A673 (cell line): ENCODE measurements around the gene CYB5RL. TPM values are rescaled to one million over a fixed set of nuclear protein-coding genes. Genes with fewer than 3 reads are reported as not detected.

Experiments
- BruUV-seq: library from RNA; stranded (reverse); fragments of 400-500 nt; replicated peaks from 2 replicates; lab custom pipeline; 2021; lab: Mats Ljungman, UMichigan
- CTCF ChIA-PET: fragments of 300-600 bp; sonication (Branson Sonifier 250); formaldehyde crosslinking; loops from one replicate; lab custom pipeline; 2022; ENCODE audit warnings: antibody characterized with exemption; lab: Charles Lee
- POLR2A ChIA-PET: fragments of 300-600 bp; sonication (Branson Sonifier 250); formaldehyde crosslinking; loops from one replicate; lab custom pipeline; 2022; ENCODE audit warnings: antibody characterized with exemption; ENCODE audit not compliant: low non-redundant PET; lab: Charles Lee
- DNase-seq: peaks from one replicate; pipeline ENCODE4 v3.0.0-alpha.2; 2015; ENCODE audit warnings: low spot score
- H3K27ac ChIP-seq: fragments of 200-600 bp; sonication (generic); 2 replicates; pipeline ENCODE4 v1.5.1; 2016; ENCODE audit warnings: mixed run types, low read depth, mild to moderate bottlenecking, mixed read lengths, antibody characterized with exemption, low read length; ENCODE audit not compliant: poor library complexity, severe bottlenecking
- H3K27me3 ChIP-seq: fragments of 200-600 bp; sonication (generic); replicated peaks from 2 replicates; pipeline ENCODE4 v1.6.1; 2017; ENCODE audit warnings: mixed run types, low read depth, mild to moderate bottlenecking, mixed read lengths, antibody characterized with exemption, low read length; ENCODE audit not compliant: insufficient read depth, poor library complexity
- H3K36me3 ChIP-seq: fragments of 200-600 bp; sonication (generic); 2 replicates; pipeline ENCODE4 v1.6.1; 2016; ENCODE audit warnings: mixed run types, mild to moderate bottlenecking, mixed read lengths, antibody characterized with exemption, low read length; ENCODE audit not compliant: insufficient read depth, poor library complexity, severe bottlenecking
- H3K4me1 ChIP-seq: fragments of 200-600 bp; sonication (generic); 2 replicates; pipeline ENCODE4 v1.6.1; 2017; ENCODE audit warnings: mixed run types, mild to moderate bottlenecking, mixed read lengths, antibody characterized with exemption, low read length; ENCODE audit not compliant: insufficient read depth, poor library complexity, severe bottlenecking
- H3K4me3 ChIP-seq: fragments of 200-600 bp; sonication (generic); 2 replicates; pipeline ENCODE4 v1.5.1; 2016; ENCODE audit warnings: low read depth, mixed run types, mild to moderate bottlenecking, mixed read lengths, low read length; ENCODE audit not compliant: poor library complexity, severe bottlenecking
- H3K9me3 ChIP-seq: fragments of 200-600 bp; sonication (generic); 2 replicates; pipeline ENCODE4 v1.6.1; 2016; ENCODE audit warnings: mixed run types, low read depth, mild to moderate bottlenecking, mixed read lengths, antibody characterized with exemption, low read length; ENCODE audit not compliant: poor library complexity, severe bottlenecking
- EZH2 ChIP-seq: fragments of 200-600 bp; sonication (generic); IDR thresholded peaks from 2 replicates; pipeline ENCODE4 v1.6.1; 2017; ENCODE audit warnings: borderline replicate concordance, low read depth, mild to moderate bottlenecking, mixed read lengths, antibody characterized with exemption, low read length; ENCODE audit not compliant: poor library complexity, severe bottlenecking
- intact Hi-C: fragments of 100-400 bp; cut with micrococcal nuclease; formaldehyde crosslinking; loops from one replicate; pipeline ENCODE4 v1.10.0; 2022; ENCODE audit not compliant: unreplicated experiment
- total RNA-seq: library from RNA; stranded (reverse); gene quantifications from 2 replicates; pipeline ENCODE4 v1.2.3, GENCODE V29; 2021
- TF ChIP-seq, protein P1 (sequence below): fragments of 300-800, 200-600 bp; sonication (generic); conservative IDR thresholded peaks from 2 replicates; pipeline ENCODE4 v1.5.1; 2017; ENCODE audit warnings: low read depth, mild to moderate bottlenecking, antibody characterized with exemption, low read length, moderate library complexity, mixed read lengths

The CYB5RL gene
- total RNA-seq, 1 experiment from 2014 or later: 8.4 TPM

DNA sequence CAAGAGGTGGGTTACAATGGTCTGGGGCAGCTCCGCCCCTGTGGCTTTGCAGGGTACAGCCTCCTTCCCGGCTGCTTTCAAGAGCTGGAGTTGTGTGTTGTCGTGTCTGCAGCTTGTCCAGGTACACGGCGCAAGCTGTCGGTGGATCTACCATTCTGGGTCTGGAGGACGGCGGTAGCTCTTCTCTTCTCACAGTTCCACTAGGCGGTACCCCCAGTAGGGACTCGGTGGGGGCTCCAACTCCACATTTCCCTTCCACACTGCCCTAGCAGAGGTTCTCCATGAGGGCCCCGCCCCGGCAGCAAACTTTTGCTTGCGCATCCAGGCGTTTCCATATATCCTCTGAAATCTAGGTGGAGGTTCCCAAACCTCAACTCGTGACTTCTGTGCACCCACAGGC is 34.7 kb downstream of the CYB5RL start:
- CTCF ChIA-PET: interaction anchor here (0.6 to 0.7 kb wide), 2 partner anchors 44 to 308 kb away, joined by 3 to 5 read pairs; no protein-coding TSS in a partner anchor
- POLR2A ChIA-PET: no interaction called here
- no peak for DNase-seq

DNA sequence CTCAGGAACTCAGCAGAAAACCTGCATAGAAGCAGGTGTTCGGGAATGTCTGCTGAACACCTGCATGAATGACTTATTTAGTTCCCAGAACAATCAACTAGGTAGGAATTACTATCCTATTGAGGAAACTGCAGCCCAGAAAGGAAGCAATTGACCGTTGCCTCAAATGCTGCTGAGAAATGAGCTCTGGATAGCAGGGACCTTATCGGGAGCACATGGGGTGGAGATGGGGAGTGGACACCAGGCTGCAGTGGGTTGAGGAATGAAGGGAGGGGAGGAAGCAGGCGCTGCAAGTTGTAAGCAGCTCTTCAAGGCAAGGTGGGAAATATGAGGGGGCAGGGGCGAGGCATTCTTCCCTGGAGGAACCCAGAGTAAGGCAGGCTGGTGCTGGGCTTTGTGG is 36.3 kb downstream of the CYB5RL start:
- DNase-seq: no peak
- H3K27me3 ChIP-seq: no peaks in the 10 kb centered on the region
- ChIA-PET CTCF (no interaction called here), POLR2A (no interaction called here)
- no peak overlapping the region for H3K4me3 ChIP-seq
- TF ChIP-seq, protein P1, sequence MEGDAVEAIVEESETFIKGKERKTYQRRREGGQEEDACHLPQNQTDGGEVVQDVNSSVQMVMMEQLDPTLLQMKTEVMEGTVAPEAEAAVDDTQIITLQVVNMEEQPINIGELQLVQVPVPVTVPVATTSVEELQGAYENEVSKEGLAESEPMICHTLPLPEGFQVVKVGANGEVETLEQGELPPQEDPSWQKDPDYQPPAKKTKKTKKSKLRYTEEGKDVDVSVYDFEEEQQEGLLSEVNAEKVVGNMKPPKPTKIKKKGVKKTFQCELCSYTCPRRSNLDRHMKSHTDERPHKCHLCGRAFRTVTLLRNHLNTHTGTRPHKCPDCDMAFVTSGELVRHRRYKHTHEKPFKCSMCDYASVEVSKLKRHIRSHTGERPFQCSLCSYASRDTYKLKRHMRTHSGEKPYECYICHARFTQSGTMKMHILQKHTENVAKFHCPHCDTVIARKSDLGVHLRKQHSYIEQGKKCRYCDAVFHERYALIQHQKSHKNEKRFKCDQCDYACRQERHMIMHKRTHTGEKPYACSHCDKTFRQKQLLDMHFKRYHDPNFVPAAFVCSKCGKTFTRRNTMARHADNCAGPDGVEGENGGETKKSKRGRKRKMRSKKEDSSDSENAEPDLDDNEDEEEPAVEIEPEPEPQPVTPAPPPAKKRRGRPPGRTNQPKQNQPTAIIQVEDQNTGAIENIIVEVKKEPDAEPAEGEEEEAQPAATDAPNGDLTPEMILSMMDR: no peak
- no peak for TF ChIP-seq EZH2
- no peak overlapping the region for H3K27ac ChIP-seq
- BruUV-seq: no TSS peak
- H3K36me3 ChIP-seq: no peaks in the 10 kb centered on the region
- no peaks in the 10 kb centered on the region for H3K9me3 ChIP-seq
- H3K4me1 ChIP-seq: no peaks in the 10 kb centered on the region
- intact Hi-C loops: no loop called here

More for the DNA sequence above, 34.7 kb downstream of the CYB5RL start:
- H3K4me1 ChIP-seq: no peaks in the 10 kb centered on the region
- H3K9me3 ChIP-seq: no peaks in the 10 kb centered on the region
- no peak for TF ChIP-seq EZH2
- TF ChIP-seq, protein P1: no peak
- intact Hi-C loops: no loop called here
- H3K4me3 ChIP-seq: no peak overlapping the region
- H3K36me3 ChIP-seq: no peaks in the 10 kb centered on the region
- no TSS peak for BruUV-seq
- no peaks in the 10 kb centered on the region for H3K27me3 ChIP-seq
- no peak overlapping the region for H3K27ac ChIP-seq

DNA sequence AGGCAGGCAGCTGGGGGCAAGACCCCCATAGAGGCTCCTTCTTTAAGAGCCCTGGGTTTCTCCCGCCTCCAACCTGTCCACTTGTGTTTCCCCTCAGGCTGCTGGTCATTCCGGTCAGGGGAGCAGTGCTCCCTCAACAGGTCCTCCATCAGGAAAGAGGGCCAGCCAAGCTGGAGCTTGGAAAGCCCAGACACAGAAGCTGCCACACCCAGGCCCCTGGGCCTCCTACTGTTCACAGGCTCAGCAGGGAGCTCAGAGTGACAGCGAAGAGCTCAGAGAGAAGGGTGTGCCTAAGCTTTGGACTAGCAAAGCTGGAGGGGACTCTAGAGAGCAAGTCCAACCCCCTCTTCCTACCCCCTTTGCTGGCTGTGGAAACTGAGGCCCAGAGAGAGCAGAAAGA is 36.8 kb downstream of the CYB5RL start:
- H3K4me3 ChIP-seq: no peak overlapping the region
- H3K4me1 ChIP-seq: no peaks in the 10 kb centered on the region
- no peaks in the 10 kb centered on the region for H3K9me3 ChIP-seq
- intact Hi-C loops: no loop called here
- TF ChIP-seq, protein P1: no peak
- no peak for TF ChIP-seq EZH2
- ChIA-PET POLR2A (no interaction called here), CTCF (no interaction called here)
- no peak overlapping the region for H3K27ac ChIP-seq
- H3K36me3 ChIP-seq: no peaks in the 10 kb centered on the region
- DNase-seq: peak; percentile 14
- BruUV-seq: no TSS peak
- no peaks in the 10 kb centered on the region for H3K27me3 ChIP-seq
